ENCODE data around the gene NKD2.
"Not testable (repeated sequence)": the region's sequence is repeated elsewhere in the genome, so short reads cannot be mapped to it uniquely, and the experiment has no call there.

NKD2 gene

DNA sequence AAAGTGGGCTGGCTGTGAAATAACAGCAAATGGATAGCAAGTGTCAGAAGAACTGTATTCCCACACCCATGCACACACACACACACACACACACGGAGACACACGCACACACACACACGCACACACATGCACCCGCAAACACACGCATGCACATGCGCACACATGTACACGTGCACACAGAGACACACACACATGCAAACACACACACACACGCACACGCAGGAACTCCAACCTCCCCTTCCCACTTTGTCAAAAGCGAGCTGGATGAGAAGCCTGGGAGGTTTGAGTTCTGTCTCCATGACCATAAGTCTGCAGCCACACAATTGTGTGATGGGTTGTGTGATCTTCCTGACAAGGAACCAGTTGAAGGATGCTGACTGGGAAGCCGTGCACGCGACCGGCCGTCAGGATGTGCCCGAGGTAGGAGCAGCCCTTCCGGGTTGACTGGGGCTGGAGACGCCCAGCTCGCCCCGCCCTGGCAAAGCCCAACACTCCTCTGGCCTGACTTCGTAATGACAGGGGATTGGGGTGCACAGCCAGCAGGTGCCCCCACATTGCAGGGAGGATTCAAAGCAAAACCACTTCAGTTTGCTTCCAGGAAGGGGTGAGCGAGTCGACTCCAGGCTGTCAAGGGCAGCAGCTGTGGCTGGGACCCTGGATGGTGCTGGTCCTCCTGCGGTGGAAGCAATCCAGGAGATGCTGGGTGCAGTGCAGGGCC lies 29.3 kb upstream of the NKD2 start:
- no peak for DNase-seq

DNA sequence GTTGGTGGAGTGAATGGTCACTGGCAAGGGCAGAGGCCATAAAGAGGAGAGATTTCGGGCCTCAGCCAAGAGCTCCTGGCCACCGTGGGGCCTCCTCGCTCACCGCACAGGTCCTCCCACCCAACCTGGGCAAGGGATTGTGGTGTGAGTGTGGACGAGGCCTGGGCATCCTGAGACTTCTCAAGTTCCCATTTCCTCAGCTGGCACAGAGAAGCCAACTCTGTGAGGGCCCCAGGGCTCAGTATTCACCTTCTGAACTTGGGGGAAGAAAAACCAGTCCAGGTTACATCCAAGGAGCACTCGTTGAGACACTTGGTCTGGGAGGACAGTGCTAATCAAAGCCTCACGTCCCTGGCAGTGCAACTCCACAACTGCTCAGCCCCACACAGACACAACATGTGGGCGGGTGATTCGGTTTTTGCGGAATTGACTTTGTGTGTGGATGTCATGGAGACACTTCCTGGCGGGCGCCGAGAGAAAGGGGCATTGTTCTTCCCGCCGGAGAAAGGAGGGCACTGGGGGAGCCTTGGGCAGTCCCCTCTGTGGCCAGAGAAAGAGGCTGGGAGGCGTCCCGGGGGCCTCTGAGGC lies 28.5 kb upstream of the NKD2 start:
- no peak for DNase-seq

DNA sequence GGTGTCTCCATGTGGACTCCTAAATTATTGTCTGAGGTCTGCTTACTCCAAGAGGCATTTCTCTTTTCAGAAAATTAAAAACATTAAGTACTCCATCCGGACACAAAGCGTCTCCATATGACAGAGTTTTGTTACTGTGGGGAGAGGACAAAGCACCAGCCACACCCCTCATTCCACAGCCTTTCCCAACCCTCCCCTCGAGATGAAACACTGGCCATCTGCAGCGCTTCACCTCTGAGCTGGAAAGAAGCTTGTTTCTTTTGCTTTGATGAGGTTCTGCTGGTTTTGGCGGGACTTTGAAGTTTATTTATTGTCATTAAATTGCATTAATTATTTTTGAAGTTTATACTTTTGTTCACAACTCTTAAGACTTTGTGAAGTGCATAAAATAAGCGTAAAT lies 27.6 kb upstream of the NKD2 start:
- no peak for DNase-seq

DNA sequence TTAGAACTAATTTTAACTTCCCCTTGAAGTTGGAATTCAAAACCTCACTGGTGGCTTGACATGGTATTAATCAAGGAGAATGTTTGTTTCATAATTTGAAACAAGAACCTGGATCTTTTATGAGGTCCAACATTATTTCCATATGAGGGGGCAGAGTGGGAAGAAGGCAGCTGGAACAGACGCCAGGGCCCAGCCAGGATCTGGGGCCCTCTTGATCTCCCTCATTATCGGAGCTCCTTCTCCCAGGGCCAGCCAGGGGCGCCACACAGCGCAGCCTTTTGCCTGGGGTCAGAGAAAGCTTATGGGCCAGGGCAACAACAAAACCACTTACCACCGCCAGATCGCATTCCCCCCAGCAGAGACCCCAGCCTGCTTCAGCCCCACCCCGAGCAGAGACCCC lies 27.1 kb upstream of the NKD2 start:
- no peak for DNase-seq

- no peak for DNase-seq
These were observed 26.0 kb upstream of the NKD2 start for GRCh38 chr5:982377-983237.

- no peak for DNase-seq
These were observed 25.4 kb upstream of the NKD2 start for GRCh38 chr5:983238-983524.

DNA sequence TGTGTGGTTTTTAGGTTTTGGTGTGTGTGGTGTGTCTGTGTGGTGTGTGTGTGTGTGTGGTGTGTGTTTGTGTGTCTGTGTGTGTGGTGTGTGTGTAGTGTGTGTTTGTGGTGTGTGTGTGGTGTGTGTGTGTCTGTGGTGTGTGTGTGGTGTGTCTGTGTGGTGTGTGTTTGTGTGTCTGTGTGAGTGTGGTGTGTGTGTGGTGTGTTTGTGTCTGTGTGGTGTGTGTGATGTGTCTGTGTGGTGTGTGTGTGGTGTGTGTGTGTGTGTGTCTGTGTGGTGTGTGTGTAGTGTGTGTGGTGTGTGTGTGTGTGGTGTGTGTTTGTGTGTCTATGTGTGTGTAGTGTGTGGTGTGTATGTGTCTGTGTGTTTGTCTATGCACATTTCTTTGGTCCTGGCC lies 25.0 kb upstream of the NKD2 start:
- DNase-seq: no peak

DNA sequence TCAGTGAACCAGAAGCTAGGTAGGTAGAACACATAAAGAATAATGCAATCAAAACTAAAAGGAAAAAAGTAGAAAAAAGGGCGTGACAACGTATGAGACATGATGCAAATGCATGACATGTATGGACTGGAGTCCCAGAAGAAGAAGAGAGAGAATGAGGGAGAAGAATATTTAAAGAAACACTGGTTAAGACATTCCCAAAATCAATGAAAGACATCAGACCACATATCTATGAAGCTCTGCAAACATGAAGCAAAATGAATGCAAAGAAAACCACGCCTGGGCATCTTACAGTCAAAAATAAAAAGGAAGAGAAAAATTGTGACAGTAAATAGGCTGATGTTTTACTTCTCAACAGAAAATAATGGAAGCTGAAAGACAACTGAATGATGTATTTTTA lies 23.8 kb upstream of the NKD2 start:
- DNase-seq: no peak

DNA sequence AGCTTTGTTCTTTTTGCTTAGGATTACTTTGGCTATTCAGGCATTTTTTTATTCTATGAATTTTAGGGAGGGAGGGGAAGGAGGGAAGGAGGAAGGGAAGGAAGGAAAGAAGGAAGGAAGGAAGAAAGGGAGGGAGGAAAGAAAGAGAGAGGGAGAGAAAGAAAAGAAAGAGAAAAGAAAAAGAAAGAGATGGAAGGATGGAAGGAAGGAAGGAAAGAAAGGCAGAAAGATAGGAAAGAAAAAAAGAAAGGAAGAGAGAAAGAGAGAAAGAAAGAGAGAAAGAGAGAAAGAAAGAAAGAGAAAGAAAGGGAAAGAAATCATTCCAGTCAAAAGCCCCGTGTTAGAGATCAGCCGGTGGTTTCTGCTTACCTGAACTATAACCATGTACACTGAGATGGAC lies 20.8 kb upstream of the NKD2 start:
- DNase-seq: no peak

- DNase-seq: no peak
These were observed 20.3 kb upstream of the NKD2 start for GRCh38 chr5:988322-988721.

DNA sequence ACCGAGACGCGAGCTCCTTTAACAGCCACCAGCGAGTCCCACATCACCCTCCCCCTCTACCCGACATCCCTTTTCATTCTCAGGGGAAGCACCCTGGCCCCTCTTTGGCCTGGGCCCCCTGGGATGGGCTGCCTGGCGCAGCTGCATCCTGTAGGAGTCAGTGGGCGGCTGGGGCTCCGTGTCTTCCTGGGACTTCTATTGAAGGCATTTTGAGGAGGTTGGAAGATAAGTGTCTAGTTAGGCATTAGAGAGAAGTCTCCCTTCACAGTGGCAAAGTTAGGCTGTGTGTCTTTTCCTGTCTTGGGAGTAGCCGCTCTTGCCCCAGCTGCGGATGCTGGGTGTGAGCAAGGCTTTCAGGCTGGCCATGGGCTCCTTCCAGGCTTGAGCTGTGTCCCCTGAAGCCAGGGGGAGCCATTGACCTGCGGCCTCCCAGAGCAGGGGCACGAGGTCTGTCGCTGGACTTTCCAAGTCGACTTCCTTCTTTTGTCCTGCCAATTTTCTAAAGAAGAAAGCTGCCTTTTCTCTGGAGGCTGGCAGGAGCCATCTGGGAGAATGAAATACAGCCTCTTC lies 18.6 kb upstream of the NKD2 start:
- DNase-seq: no peak

DNA sequence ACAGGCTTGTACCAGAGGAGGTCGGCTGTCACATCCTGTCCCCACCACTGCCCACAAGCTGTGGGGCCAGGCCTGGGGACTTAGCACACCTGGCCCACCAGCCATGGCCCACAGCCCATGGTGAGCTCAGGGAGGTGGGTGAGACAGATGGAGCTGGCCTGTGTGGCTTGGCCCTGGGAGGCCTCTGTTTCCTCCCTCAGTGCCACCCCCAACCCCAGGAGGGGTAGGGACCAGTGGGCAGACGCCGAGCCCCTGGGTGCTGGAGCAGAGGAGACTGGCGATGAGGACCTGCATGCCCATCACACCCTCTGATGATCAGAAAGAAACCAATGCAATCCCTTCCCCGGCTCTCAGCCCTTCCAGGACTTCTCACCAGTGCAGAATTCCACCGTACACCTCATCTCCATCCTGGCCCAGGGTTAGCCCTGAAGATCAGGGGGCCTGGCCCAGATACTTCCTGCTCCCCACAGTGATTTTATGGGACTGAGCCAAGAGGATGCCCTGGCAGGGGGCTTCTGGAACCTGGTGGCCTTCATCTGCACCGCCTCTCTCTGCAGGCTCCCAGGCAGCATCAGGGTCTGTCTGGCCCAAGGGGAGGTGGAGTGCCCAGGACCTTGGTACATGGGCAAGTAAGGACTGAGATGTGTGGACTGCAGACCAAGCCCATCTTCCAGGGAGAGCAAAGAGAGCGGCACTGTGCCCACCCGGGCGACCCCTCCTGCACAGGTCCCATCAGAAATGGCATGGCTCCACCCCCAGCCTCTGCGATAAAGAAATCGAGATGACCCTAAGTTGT lies 16.9 kb upstream of the NKD2 start:
- no peak for DNase-seq

GRCh38 chr5:994272-994607 lies 14.4 kb upstream of the NKD2 start:
- DNase-seq: no peak

- DNase-seq: no peak
These were observed 13.8 kb upstream of the NKD2 start for GRCh38 chr5:994821-995220.

DNA sequence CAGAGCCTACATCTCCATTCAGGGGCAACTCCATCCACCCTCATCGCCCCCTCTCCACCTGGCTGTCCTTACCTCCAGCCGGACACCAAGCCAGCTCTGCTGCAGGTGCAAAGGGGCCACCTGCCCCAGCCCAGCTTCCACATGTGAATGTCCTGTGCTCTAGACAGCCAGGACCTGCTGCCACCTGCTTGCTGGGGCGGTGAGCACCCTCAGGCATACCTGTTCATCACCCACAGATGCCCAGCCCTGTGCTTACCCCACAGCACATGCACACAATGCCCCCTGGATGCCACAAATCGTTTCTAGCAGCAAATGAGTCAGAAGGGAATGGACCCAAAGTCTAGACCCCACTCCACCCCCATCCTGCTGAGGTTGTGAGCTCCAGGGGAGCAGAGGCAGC lies 13.3 kb upstream of the NKD2 start:
- no peak for DNase-seq

- DNase-seq: peak; percentile 14
These were observed 11.6 kb upstream of the NKD2 start for GRCh38 chr5:997001-997474.

- no peak for DNase-seq
These were observed 10.9 kb upstream of the NKD2 start for GRCh38 chr5:997711-998110.

DNA sequence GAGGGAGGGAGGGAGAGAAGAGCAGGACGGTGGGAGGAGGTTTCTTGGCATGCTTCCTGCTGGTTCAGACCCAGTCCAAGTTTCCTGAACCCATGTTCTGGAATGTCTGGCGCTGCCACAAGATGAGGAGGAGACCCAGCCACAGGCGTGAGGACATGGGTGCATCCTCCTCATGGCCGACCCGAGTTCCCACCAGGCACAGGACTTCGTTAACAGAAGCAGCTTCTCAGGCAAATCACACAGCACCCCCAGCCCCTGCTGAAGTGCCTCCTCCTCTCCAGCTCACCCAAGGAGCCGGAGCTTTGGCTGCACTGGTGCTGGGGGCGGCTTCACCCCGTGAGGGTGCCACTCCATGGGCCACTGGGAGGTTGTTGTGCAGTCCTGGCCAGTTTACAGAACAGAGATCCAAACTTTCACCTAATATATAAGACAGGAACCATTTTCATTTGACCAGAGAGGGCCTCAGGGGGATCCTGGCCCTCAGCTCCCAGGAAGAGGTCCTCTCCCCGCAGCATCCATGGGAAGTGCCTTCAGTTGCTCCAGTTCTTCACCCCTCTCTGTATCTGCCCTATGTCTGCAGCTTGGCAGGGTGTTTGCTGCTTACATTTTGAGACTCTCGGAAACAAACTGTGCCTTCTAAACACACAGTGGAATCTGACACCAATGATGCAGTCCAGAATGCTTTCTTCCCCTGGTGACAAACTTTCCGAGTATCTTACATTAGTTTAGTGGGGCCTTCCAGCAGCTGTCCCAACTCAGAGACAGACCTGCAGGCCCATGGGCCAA lies 10.2 kb upstream of the NKD2 start:
- no peak for DNase-seq

DNA sequence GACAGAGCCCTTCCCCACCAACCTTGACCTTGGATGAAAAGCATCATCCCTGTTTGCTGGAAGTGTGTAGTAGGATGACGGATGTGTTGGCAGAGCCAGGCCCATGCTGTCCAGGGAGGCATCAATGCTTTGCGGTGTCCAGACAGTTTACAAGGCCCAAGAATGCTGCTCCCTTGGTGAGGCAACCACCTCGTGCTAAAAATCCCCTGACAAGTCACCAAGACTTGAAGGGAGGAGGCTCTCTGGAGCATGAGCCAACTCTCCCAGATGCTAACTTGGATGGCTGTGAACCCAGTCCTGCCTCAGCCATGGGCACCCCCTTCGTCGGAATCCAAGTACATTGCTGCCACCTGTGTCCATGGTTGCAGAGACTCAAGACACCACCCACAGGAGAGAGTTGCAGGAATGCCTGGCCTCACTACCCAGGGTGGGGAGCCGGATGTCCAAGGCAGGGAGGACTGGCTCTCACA lies 9.5 kb upstream of the NKD2 start:
- no peak for DNase-seq

- no peak for DNase-seq
These were observed 8.9 kb upstream of the NKD2 start for GRCh38 chr5:999724-1000123.

DNA sequence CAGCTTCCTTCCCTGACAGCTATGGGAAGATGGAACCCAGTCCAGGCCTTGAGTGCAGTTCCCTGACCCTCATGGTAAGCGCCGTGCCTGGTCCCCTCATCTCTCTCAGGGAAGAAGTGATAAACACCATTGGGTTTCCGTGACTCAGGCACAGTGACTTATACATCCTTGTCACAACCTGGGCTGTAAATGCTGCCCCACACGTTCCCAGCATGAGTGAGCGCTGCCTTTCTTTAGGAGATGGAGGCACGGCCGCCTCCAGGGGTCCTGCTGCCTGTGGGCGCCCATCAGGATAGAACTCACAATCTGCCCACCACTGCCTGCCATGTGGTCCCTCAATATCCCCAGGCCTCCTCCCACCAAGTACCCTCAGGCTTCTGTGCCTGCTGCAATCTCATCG lies 8.3 kb upstream of the NKD2 start:
- no peak for DNase-seq

DNA sequence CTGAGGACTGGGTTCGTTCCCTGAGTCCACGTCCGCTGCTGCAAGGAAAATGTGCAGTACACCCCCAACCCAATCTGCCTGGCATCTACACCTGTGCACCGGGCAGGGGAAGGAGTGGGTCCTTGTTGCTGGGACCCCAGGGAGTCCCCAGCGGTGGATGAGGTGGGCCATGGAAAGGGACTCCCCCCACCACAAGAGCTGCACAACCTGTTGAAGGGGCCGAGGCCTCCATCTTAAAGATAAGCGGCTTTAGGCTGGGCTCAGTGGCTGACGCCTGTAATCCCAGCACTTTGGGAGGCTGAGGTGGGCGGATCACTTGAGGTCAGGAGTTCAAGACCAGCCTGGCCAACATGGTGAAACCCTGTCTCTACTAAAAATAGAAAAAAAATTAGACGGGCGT lies 7.8 kb upstream of the NKD2 start:
- not testable (repeated sequence) for DNase-seq

All from CD4-positive, alpha-beta T cell treated with Interleukin-6 for 4 hours (primary cell).